Liver (tissue), 9 donors: ENCODE results near the gene CLCN2. TPM values are rescaled to one million over a fixed set of nuclear protein-coding genes. Genes with fewer than 3 reads are reported as not detected.

Experiments
- DNase-seq: peaks from one replicate; pipeline ENCODE4 v3.0.0-alpha.2; 2017; ENCODE audit warnings: low spot score
- H3K27ac ChIP-seq, 2 donors: one replicate each; pipeline ENCODE4 v1.7.0; 2013; ENCODE audit warnings: inconsistent platforms in 2 of 2, low read length in 2 of 2, control low read depth in 1 of 2, low read depth in 1 of 2, mild to moderate bottlenecking in 1 of 2
- H3K27me3 ChIP-seq, 4 donors: one replicate each; pipeline versions ENCODE4 v1.6.1 to v1.7.0; 2013; ENCODE audit warnings: low read length in 3 of 4, inconsistent platforms in 1 of 4, mild to moderate bottlenecking in 1 of 4, moderate library complexity in 1 of 4; ENCODE audit not compliant: control insufficient read depth in 4 of 4, insufficient read depth in 4 of 4
- H3K36me3 ChIP-seq, 4 donors: one replicate each; pipeline versions ENCODE4 v1.6.1 to v1.7.0; 2013; ENCODE audit warnings: low read length in 3 of 4, mild to moderate bottlenecking in 3 of 4, low read depth in 1 of 4, moderate library complexity in 1 of 4; ENCODE audit not compliant: control insufficient read depth in 4 of 4, insufficient read depth in 3 of 4
- H3K4me1 ChIP-seq, 4 donors: one replicate each; pipeline versions ENCODE4 v1.6.1 to v1.7.0; 2013; ENCODE audit warnings: low read length in 3 of 4, mild to moderate bottlenecking in 3 of 4, moderate library complexity in 1 of 4; ENCODE audit not compliant: control insufficient read depth in 4 of 4, insufficient read depth in 4 of 4
- H3K4me3 ChIP-seq, 3 donors: one replicate each; pipeline versions ENCODE4 v1.6.1 to v1.7.0; 2013; ENCODE audit warnings: low read length in 3 of 3, control low read depth in 1 of 3, low read depth in 1 of 3, mild to moderate bottlenecking in 1 of 3
- H3K9ac ChIP-seq, 2 donors: one replicate each; pipeline ENCODE4 v1.7.0; 2013; ENCODE audit warnings: low read length in 2 of 2, mild to moderate bottlenecking in 2 of 2, moderate library complexity in 2 of 2, control low read depth in 1 of 2, low read depth in 1 of 2
- H3K9me3 ChIP-seq, 4 donors: one replicate each; pipeline versions ENCODE4 v1.6.1 to v1.7.0; 2013; ENCODE audit warnings: low read length in 3 of 4; ENCODE audit not compliant: control insufficient read depth in 4 of 4
- ATF3 ChIP-seq: IDR thresholded peaks from 2 replicates; pipeline ENCODE4 v1.6.1; 2016; ENCODE audit warnings: antibody characterized with exemption
- CTCF ChIP-seq: fragments of 150-350 bp; IDR thresholded peaks from 2 replicates; pipeline ENCODE4 v1.5.1; 2017; ENCODE audit warnings: improper control_type of control experiment, low read depth, low read length; ENCODE audit not compliant: missing input control
- EGR1 ChIP-seq, 2 donors: IDR thresholded peaks; 2 replicates each; pipeline ENCODE4 v1.6.1; 2016 to 2018; ENCODE audit warnings: antibody characterized with exemption in 2 of 2, low read depth in 2 of 2
- FOXA1 ChIP-seq: IDR thresholded peaks from 2 replicates; pipeline ENCODE4 v1.6.1; 2016; ENCODE audit warnings: antibody characterized with exemption
- FOXA2 ChIP-seq: IDR thresholded peaks from 2 replicates; pipeline ENCODE4 v1.6.1; 2016; ENCODE audit warnings: antibody characterized with exemption
- GABPA ChIP-seq, 2 donors: IDR thresholded peaks in 1 of 2; conservative IDR thresholded peaks in 1 of 2; 2 replicates each; pipeline ENCODE4 v1.6.1; 2016; ENCODE audit warnings: antibody characterized with exemption in 2 of 2, mild to moderate bottlenecking in 1 of 2, moderate library complexity in 1 of 2
- HNF4A ChIP-seq, 2 donors: conservative IDR thresholded peaks; 2 replicates each; pipeline ENCODE4 v1.6.1; 2016; ENCODE audit warnings: antibody characterized with exemption in 2 of 2, mild to moderate bottlenecking in 2 of 2
- MAX ChIP-seq: IDR thresholded peaks from 2 replicates; pipeline ENCODE4 v1.6.1; 2016; ENCODE audit warnings: antibody characterized with exemption
- RAD21 ChIP-seq, 2 donors: IDR thresholded peaks; 2 replicates each; pipeline ENCODE4 v1.6.1; 2016; ENCODE audit warnings: antibody characterized with exemption in 2 of 2, mild to moderate bottlenecking in 2 of 2
- RXRA ChIP-seq, 2 donors: IDR thresholded peaks; 2 replicates each; pipeline ENCODE4 v1.6.1; 2017 to 2018; ENCODE audit warnings: antibody characterized with exemption in 2 of 2, mild to moderate bottlenecking in 1 of 2
- SP1 ChIP-seq: IDR thresholded peaks from 2 replicates; pipeline ENCODE4 v1.6.1; 2018; ENCODE audit warnings: antibody characterized with exemption, mild to moderate bottlenecking
- YY1 ChIP-seq: IDR thresholded peaks from 2 replicates; pipeline ENCODE4 v1.6.1; 2016; ENCODE audit warnings: antibody characterized with exemption, mild to moderate bottlenecking
- ZBTB33 ChIP-seq: IDR thresholded peaks from 2 replicates; pipeline ENCODE4 v1.6.1; 2016; ENCODE audit warnings: antibody characterized with exemption
- WGBS: extraction: QIAGEN DNeasy Blood & Tissue Kit; methylation state at CpG from one replicate; pipeline ENCODE4 v1.1.7; 2013; 5-methylcytosine and 5-hydroxymethylcytosine counted together
- polyA plus RNA-seq, 2 donors: library from polyadenylated mRNA; stranded (reverse) in 1 of 2; unstranded in 1 of 2; fragments of 200-250 nt in 1 of 2; fragments of >200 nt in 1 of 2; fragmentation: Nextera tagmentation in 1 of 2; extraction: Ambion mirVana in 1 of 2; gene quantifications; one replicate each; pipeline versions ENCODE4 v1.2.1 to v1.2.3, GENCODE V29; 2013 to 2015
- total RNA-seq, 2 donors: library from RNA; depleted of rRNA; stranded (reverse); fragments of >200 nt; gene quantifications; one replicate each; pipeline ENCODE4 v1.2.3, GENCODE V29; 2014
- TF ChIP-seq, protein P1 (sequence below): IDR thresholded peaks from 2 replicates; pipeline ENCODE4 v1.6.1; 2016; ENCODE audit warnings: antibody characterized with exemption, mild to moderate bottlenecking
- donor health status: healthy.
- donor health status: healthy.
- donor health status: healthy.
- donor health status: healthy.
- donor health status: healthy.

Gene CLCN2
- total and polyA plus RNA-seq, 4 donors, result 1.1 to 3.9 (median 2.6) TPM

- no peak overlapping the region for H3K27ac ChIP-seq
- TF ChIP-seq FOXA2, result no peak
- TF ChIP-seq SP1, result no peak
- no peak for TF ChIP-seq MAX
- no peak for TF ChIP-seq ATF3
- TF ChIP-seq GABPA (IDR thresholded peaks at IDR 0.05 in 1 of 2, conservative IDR thresholded peaks at IDR 0.05 in 1 of 2), result no peak
- TF ChIP-seq FOXA1, result no peak
- no peak for TF ChIP-seq HNF4A (conservative IDR thresholded peaks at IDR 0.05)
- TF ChIP-seq RXRA (IDR thresholded peaks at IDR 0.05), result no peak
- no peak for TF ChIP-seq ZBTB33
- TF ChIP-seq EGR1 (IDR thresholded peaks at IDR 0.05; ENCODE audit: low read depth in 2 of 2), result no peak
- TF ChIP-seq RAD21 (IDR thresholded peaks at IDR 0.05), result no peak
- no peak for TF ChIP-seq CTCF
- TF ChIP-seq YY1, result no peak
- peaks cover 18 to 59% (median 27%) of the 10 kb centered on the region in 4 donors for H3K36me3 ChIP-seq
- H3K9ac ChIP-seq, result no peak overlapping the region
- no peak for DNase-seq
- no peaks in the 10 kb centered on the region for H3K9me3 ChIP-seq
- no peaks in the 10 kb centered on the region for H3K27me3 ChIP-seq
- H3K4me1 ChIP-seq, result peaks cover 3 to 9% (median 5%) of the 10 kb centered on the region in 4 donors
- no peak overlapping the region for H3K4me3 ChIP-seq
- WGBS, result 96% methylated on average over 8 of the region's 8 CpGs
These were observed 23.5 kb upstream of the CLCN2 start for GRCh38 chr3:184384856-184385422.

DNA sequence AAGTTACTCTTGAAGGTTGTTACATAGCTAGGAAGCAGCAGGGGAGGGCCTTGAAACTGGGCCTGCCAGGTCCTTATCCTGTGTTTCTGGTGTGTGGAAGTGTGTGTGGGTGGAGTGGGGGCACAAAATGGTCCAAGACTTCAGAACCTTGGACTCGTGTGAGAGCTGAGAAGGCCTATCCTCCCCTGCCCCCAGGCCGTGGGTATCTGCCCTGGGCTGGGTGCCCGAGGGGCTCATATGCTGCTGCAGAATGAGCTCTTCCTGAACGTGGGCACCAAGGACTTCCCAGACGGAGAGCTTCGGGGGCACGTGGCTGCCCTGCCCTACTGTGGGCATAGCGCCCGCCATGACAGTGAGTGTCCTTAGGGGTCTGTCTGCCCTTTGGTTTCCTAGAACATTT is 22.9 kb upstream of the CLCN2 start:
- no peak for TF ChIP-seq RAD21 (IDR thresholded peaks at IDR 0.05)
- no peak for TF ChIP-seq RXRA (IDR thresholded peaks at IDR 0.05)
- no peak for TF ChIP-seq SP1
- TF ChIP-seq FOXA2, result no peak
- no peak for TF ChIP-seq CTCF
- TF ChIP-seq ATF3, result no peak
- no peak for TF ChIP-seq ZBTB33
- no peak for TF ChIP-seq GABPA (IDR thresholded peaks at IDR 0.05 in 1 of 2, conservative IDR thresholded peaks at IDR 0.05 in 1 of 2)
- TF ChIP-seq, protein P1, sequence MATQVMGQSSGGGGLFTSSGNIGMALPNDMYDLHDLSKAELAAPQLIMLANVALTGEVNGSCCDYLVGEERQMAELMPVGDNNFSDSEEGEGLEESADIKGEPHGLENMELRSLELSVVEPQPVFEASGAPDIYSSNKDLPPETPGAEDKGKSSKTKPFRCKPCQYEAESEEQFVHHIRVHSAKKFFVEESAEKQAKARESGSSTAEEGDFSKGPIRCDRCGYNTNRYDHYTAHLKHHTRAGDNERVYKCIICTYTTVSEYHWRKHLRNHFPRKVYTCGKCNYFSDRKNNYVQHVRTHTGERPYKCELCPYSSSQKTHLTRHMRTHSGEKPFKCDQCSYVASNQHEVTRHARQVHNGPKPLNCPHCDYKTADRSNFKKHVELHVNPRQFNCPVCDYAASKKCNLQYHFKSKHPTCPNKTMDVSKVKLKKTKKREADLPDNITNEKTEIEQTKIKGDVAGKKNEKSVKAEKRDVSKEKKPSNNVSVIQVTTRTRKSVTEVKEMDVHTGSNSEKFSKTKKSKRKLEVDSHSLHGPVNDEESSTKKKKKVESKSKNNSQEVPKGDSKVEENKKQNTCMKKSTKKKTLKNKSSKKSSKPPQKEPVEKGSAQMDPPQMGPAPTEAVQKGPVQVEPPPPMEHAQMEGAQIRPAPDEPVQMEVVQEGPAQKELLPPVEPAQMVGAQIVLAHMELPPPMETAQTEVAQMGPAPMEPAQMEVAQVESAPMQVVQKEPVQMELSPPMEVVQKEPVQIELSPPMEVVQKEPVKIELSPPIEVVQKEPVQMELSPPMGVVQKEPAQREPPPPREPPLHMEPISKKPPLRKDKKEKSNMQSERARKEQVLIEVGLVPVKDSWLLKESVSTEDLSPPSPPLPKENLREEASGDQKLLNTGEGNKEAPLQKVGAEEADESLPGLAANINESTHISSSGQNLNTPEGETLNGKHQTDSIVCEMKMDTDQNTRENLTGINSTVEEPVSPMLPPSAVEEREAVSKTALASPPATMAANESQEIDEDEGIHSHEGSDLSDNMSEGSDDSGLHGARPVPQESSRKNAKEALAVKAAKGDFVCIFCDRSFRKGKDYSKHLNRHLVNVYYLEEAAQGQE, result no peak
- H3K4me1 ChIP-seq, result peaks cover 3 to 10% (median 6%) of the 10 kb centered on the region in 4 donors
- 87% methylated on average over 9 of the region's 9 CpGs for WGBS
- no peak for DNase-seq
- peaks cover 15 to 53% (median 23%) of the 10 kb centered on the region in 4 donors for H3K36me3 ChIP-seq
- no peak overlapping the region for H3K4me3 ChIP-seq
- H3K27me3 ChIP-seq, result no peaks in the 10 kb centered on the region
- H3K9ac ChIP-seq, result no peak overlapping the region
- H3K9me3 ChIP-seq, result no peaks in the 10 kb centered on the region
- H3K27ac ChIP-seq, result no peak overlapping the region
